ENCODE measurements around the gene EPHB3.

DNA sequence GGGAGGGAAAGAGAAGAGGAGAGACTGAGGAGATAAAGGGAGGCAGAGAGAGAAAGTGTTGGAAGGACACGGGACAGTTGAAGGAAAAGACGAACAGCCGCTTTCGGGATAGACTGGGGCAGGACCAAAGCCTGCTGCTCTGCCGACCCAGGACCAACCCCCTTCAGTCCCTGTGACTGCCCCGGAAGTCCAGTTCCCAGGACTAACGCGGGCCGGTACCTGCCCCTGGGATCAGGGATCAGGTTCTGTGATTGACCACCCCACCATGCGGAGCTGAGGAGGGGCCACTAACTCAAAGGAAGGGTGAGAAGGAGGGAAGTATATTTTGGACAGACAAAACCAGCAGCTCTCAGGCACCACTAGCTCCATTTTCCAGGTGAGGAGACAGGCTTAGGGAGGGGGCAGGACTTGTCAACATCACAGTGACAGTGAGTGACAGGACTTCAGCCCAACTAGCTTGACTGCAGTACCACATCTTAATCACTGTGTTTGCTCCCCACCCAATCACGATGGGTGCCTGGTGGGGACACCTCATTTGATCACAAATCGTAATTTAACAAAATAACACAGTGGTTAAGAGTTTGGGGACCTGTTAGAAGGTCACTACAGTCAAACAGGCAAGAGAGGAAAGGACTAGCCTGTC, 9.8 kb upstream of the EPHB3 start:
- TF ChIP-seq, protein P1, sequence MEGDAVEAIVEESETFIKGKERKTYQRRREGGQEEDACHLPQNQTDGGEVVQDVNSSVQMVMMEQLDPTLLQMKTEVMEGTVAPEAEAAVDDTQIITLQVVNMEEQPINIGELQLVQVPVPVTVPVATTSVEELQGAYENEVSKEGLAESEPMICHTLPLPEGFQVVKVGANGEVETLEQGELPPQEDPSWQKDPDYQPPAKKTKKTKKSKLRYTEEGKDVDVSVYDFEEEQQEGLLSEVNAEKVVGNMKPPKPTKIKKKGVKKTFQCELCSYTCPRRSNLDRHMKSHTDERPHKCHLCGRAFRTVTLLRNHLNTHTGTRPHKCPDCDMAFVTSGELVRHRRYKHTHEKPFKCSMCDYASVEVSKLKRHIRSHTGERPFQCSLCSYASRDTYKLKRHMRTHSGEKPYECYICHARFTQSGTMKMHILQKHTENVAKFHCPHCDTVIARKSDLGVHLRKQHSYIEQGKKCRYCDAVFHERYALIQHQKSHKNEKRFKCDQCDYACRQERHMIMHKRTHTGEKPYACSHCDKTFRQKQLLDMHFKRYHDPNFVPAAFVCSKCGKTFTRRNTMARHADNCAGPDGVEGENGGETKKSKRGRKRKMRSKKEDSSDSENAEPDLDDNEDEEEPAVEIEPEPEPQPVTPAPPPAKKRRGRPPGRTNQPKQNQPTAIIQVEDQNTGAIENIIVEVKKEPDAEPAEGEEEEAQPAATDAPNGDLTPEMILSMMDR (IDR thresholded peaks at IDR 0.05): no peak
- no peak for TF ChIP-seq POLR2A (IDR thresholded peaks at IDR 0.05)
